ENCODE measurements around the gene ASCL3. TPM values are rescaled to one million over a fixed set of nuclear protein-coding genes. Genes with fewer than 3 reads are reported as not detected.
"Not testable (repeated sequence)": the region's sequence is repeated elsewhere in the genome, so short reads cannot be mapped to it uniquely, and the experiment has no call there.

The ASCL3 gene
- total RNA-seq, 4 donors from 2014 or later = not detected

- intact Hi-C loops (cut with DNase I; ENCODE audit: low total_unique reads) = no loop called here
- DNase-seq (ENCODE audit: low spot score in 2 of 2) = no peak
- TF ChIP-seq CTCF (IDR thresholded peaks at IDR 0.05) (no peak), POLR2A (IDR thresholded peaks at IDR 0.05) (no peak)
- no peak overlapping the region for H3K4me3 ChIP-seq (ENCODE audit: low read depth, poor library complexity, severe bottlenecking)
- 86 to 92% methylated on average over 14 of the region's 14 CpGs for WGBS, 2 donors
These were observed 5.2 kb downstream of the ASCL3 start for GRCh38 chr11:8937659-8938058.

- WGBS, 2 donors = 70 to 80% methylated on average over 10 of the region's 10 CpGs
- TF ChIP-seq POLR2A (IDR thresholded peaks at IDR 0.05) (no peak), CTCF (IDR thresholded peaks at IDR 0.05) (no peak)
- intact Hi-C loops (cut with DNase I; ENCODE audit: low total_unique reads) = no loop called here
- DNase-seq (ENCODE audit: low spot score in 2 of 2) = no peak
- H3K4me3 ChIP-seq (ENCODE audit: low read depth, poor library complexity, severe bottlenecking) = no peak overlapping the region
These were observed 5.7 kb downstream of the ASCL3 start for GRCh38 chr11:8937159-8937558.

GRCh38 chr11:8935789-8936188 lies 7.0 kb downstream of the ASCL3 start:
- DNase-seq (ENCODE audit: low spot score in 2 of 2); H3K4me3 ChIP-seq (ENCODE audit: low read depth, poor library complexity, severe bottlenecking); intact Hi-C loops (cut with DNase I; ENCODE audit: low total_unique reads): not testable (repeated sequence)
- 95 to 98% methylated on average over 2 of the region's 2 CpGs for WGBS, 2 donors

GRCh38 chr11:8934742-8935488 lies 7.9 kb downstream of the ASCL3 start:
- TF ChIP-seq POLR2A (IDR thresholded peaks at IDR 0.05) (no peak), CTCF (IDR thresholded peaks at IDR 0.05) (no peak)
- H3K4me3 ChIP-seq (ENCODE audit: low read depth, poor library complexity, severe bottlenecking) = no peak overlapping the region
- WGBS, 2 donors = 38 to 47% methylated on average over 14 of the region's 14 CpGs
- no peak for DNase-seq (ENCODE audit: low spot score in 2 of 2)
- intact Hi-C loops (cut with DNase I; ENCODE audit: low total_unique reads) = no loop called here

- H3K4me3 ChIP-seq (ENCODE audit: low read depth, poor library complexity, severe bottlenecking) = no peak overlapping the region
- no peak for DNase-seq (ENCODE audit: low spot score in 2 of 2)
- TF ChIP-seq POLR2A (IDR thresholded peaks at IDR 0.05) (no peak), CTCF (IDR thresholded peaks at IDR 0.05) (no peak)
- intact Hi-C loops (cut with DNase I; ENCODE audit: low total_unique reads) = no loop called here
- 87 to 94% methylated on average over 6 of the region's 6 CpGs for WGBS, 2 donors
These were observed 8.9 kb downstream of the ASCL3 start for GRCh38 chr11:8933931-8934330.

- TF ChIP-seq POLR2A (IDR thresholded peaks at IDR 0.05) = no peak
- TF ChIP-seq CTCF (IDR thresholded peaks at IDR 0.05) = no peak
- intact Hi-C loops (cut with DNase I; ENCODE audit: low total_unique reads) = no loop called here
- no peak for DNase-seq (ENCODE audit: low spot score in 2 of 2)
- no peak within 1 kb of the TSS for H3K4me3 ChIP-seq (ENCODE audit: low read depth, poor library complexity, severe bottlenecking)
- 81 to 83% methylated on average over 12 of the region's 12 CpGs for WGBS, 2 donors
These were observed 10.1 kb downstream of the ASCL3 start, which contains the start of gene C11orf16 for GRCh38 chr11:8932564-8933180. Gene C11orf16, minus strand, starts transcription at chr11:8932947. Its CDS starts 639 bp downstream, at chr11:8932308.
